ENCODE measurements around the gene RPGRIP1L.

- TF ChIP-seq CTCF (IDR thresholded peaks at IDR 0.05) (no peak), POLR2A (IDR thresholded peaks at IDR 0.05) (no peak)
Observed at GRCh38 chr16:53664724-53665345, 38.8 kb downstream of the RPGRIP1L start.

Measured in lower leg skin (tissue), 3 donors.